ENCODE measurements around the gene UBA3.

DNA sequence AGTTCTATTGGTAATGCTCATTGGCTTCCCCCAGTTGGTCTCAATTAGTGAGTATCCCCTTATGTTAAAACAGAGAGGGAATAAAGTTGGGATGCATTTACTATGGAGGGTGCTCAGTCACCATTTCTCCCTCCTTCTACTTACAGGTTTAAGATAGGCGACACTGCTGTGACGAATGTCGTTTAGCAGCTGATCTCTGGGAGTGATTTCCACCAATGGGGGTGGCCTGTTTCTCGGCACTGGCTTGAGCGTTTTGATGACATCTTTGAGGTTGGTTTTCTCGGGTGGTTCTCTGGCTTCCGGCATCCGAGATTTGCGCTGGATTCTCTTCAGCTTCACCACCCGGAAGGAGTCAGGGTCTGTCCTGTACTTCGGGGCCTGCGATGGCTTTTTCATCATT lies 38.4 kb upstream of the UBA3 start:
- TF ChIP-seq, protein P1, sequence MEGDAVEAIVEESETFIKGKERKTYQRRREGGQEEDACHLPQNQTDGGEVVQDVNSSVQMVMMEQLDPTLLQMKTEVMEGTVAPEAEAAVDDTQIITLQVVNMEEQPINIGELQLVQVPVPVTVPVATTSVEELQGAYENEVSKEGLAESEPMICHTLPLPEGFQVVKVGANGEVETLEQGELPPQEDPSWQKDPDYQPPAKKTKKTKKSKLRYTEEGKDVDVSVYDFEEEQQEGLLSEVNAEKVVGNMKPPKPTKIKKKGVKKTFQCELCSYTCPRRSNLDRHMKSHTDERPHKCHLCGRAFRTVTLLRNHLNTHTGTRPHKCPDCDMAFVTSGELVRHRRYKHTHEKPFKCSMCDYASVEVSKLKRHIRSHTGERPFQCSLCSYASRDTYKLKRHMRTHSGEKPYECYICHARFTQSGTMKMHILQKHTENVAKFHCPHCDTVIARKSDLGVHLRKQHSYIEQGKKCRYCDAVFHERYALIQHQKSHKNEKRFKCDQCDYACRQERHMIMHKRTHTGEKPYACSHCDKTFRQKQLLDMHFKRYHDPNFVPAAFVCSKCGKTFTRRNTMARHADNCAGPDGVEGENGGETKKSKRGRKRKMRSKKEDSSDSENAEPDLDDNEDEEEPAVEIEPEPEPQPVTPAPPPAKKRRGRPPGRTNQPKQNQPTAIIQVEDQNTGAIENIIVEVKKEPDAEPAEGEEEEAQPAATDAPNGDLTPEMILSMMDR (IDR thresholded peaks at IDR 0.05): no peak
- TF ChIP-seq POLR2A (IDR thresholded peaks at IDR 0.05): no peak
- TF ChIP-seq POLR2AphosphoS5 (IDR thresholded peaks at IDR 0.05): no peak
